ENCODE measurements around the gene LPCAT3. TPM values are rescaled to one million over a fixed set of nuclear protein-coding genes. Genes with fewer than 3 reads are reported as not detected.
A peak's percentile ranks its signal among the peaks of the same experiment; 100 is the strongest.

The LPCAT3 gene
- total and polyA plus RNA-seq, 8 donors = 15.0 to 116 (median 48.2) TPM

- Histone ChIP-seq H3K9me3 (no peaks in the 10 kb centered on the region), H3K27me3 (no peaks in the 10 kb centered on the region), H3K4me3 (peak overlapping the region in 3 of 4 donors; percentile 53 to 68 (median 62)), H3K4me1 (peaks cover 50 to 90% (median 62%) of the 10 kb centered on the region in 4 donors), H3K27ac (peak overlapping the region; percentile 93 to 97 (median 96)), H3K36me3 (peaks cover 6 to 39% (median 32%) of the 10 kb centered on the region in 4 donors)
- 65 to 78% (median 73%) methylated on average over 13 of the region's 13 CpGs for WGBS, 5 donors
- TF ChIP-seq POLR2AphosphoS5 (IDR thresholded peaks at IDR 0.05) = no peak
- TF ChIP-seq POLR2A (IDR thresholded peaks at IDR 0.05) = no peak
- no peak for TF ChIP-seq EP300 (IDR thresholded peaks at IDR 0.05)
- TF ChIP-seq CTCF (IDR thresholded peaks at IDR 0.05) = no peak
- intact Hi-C loops (cut with DNase I; ENCODE audit: low total_unique reads) = no loop called here
- DNase-seq = no peak
Observed at GRCh38 chr12:6960593-6961277, 57.5 kb downstream of the LPCAT3 start.

- no peaks in the 10 kb centered on the region for H3K9me3 ChIP-seq
- peak overlapping the region in 1 of 4 donors; percentile 19 for H3K4me3 ChIP-seq
- H3K4me1 ChIP-seq = peaks cover 43 to 90% (median 59%) of the 10 kb centered on the region in 4 donors
- H3K36me3 ChIP-seq = peaks cover 3 to 39% (median 32%) of the 10 kb centered on the region in 4 donors
- peak overlapping the region; percentile 93 to 97 (median 96) for H3K27ac ChIP-seq
- 85 to 92% (median 89%) methylated on average over 13 to 26 of the region's 26 CpGs for WGBS, 5 donors
- no peak for TF ChIP-seq POLR2A (IDR thresholded peaks at IDR 0.05)
- TF ChIP-seq CTCF (IDR thresholded peaks at IDR 0.05) = no peak
- TF ChIP-seq POLR2AphosphoS5 (IDR thresholded peaks at IDR 0.05) = no peak
- no peak for TF ChIP-seq EP300 (IDR thresholded peaks at IDR 0.05)
- DNase-seq = no peak
- no peaks in the 10 kb centered on the region for H3K27me3 ChIP-seq
- intact Hi-C loops (cut with DNase I; ENCODE audit: low total_unique reads) = no loop called here
Observed at GRCh38 chr12:6959805-6960592, 58.3 kb downstream of the LPCAT3 start.

- Histone ChIP-seq H3K27ac (peak overlapping the region; percentile 6 to 96 (median 93)), H3K27me3 (no peaks in the 10 kb centered on the region), H3K9me3 (no peaks in the 10 kb centered on the region), H3K4me3 (peak overlapping the region in 1 of 4 donors; percentile 19), H3K4me1 (peaks cover 36 to 90% (median 56%) of the 10 kb centered on the region in 4 donors), H3K36me3 (peaks cover 3 to 41% (median 30%) of the 10 kb centered on the region in 4 donors)
- DNase-seq = peak in 1 of 2 donors; percentile 66
- peak in 1 of 3 donors; percentile 28 for TF ChIP-seq POLR2AphosphoS5 (IDR thresholded peaks at IDR 0.05)
- TF ChIP-seq EP300 (IDR thresholded peaks at IDR 0.05) = no peak
- no peak for TF ChIP-seq POLR2A (IDR thresholded peaks at IDR 0.05)
- intact Hi-C loops (cut with DNase I; ENCODE audit: low total_unique reads) = no loop called here
- WGBS, 5 donors = 66 to 76% (median 69%) methylated on average over 19 to 24 of the region's 24 CpGs
Observed at GRCh38 chr12:6959058-6959804, 59.0 kb downstream of the LPCAT3 start.

GRCh38 chr12:6958609-6959057 lies 59.6 kb downstream of the LPCAT3 start:
- H3K4me3 ChIP-seq = peak overlapping the region in 1 of 4 donors; percentile 13
- no peaks in the 10 kb centered on the region for H3K27me3 ChIP-seq
- peaks cover 36 to 91% (median 57%) of the 10 kb centered on the region in 4 donors for H3K4me1 ChIP-seq
- H3K9me3 ChIP-seq = no peaks in the 10 kb centered on the region
- peak overlapping the region; percentile 6 to 96 (median 93) for H3K27ac ChIP-seq
- no peak for DNase-seq
- intact Hi-C loops (cut with DNase I; ENCODE audit: low total_unique reads) = no loop called here
- 59 to 78% (median 71%) methylated on average over 10 of the region's 10 CpGs for WGBS, 5 donors
- H3K36me3 ChIP-seq = peaks cover 3 to 41% (median 30%) of the 10 kb centered on the region in 4 donors
- no peak for TF ChIP-seq CTCF (IDR thresholded peaks at IDR 0.05)
- no peak for TF ChIP-seq POLR2AphosphoS5 (IDR thresholded peaks at IDR 0.05)
- no peak for TF ChIP-seq POLR2A (IDR thresholded peaks at IDR 0.05)
- TF ChIP-seq EP300 (IDR thresholded peaks at IDR 0.05) = no peak

All from stomach (tissue), 9 donors.